H9 (cell line): ENCODE data around the gene PDCD11. TPM values are rescaled to one million over a fixed set of nuclear protein-coding genes. Genes with fewer than 3 reads are reported as not detected.
A peak's percentile ranks its signal among the peaks of the same experiment; 100 is the strongest.

Experiments used
- DNase-seq: peaks from one replicate; pipeline ENCODE4 v3.0.0-alpha.2; 2017
- H2AFZ ChIP-seq: one replicate; pipeline ENCODE4 v1.6.1; 2013; ENCODE audit warnings: mild to moderate bottlenecking, low read length, control low read depth, moderate library complexity
- H2AK5ac ChIP-seq: 2 replicates; pipeline ENCODE4 v1.6.1; 2013; ENCODE audit warnings: low read length, control low read depth, mixed read lengths; ENCODE audit not compliant: insufficient read length
- H2BK120ac ChIP-seq: one replicate; pipeline ENCODE4 v1.6.1; 2013; ENCODE audit warnings: low read depth, mild to moderate bottlenecking, low read length, control low read depth, inconsistent platforms; ENCODE audit not compliant: poor library complexity, severe bottlenecking
- H2BK12ac ChIP-seq: 2 replicates; pipeline ENCODE4 v1.6.1; 2013; ENCODE audit warnings: low read length, control low read depth, mixed read lengths, low read depth; ENCODE audit not compliant: insufficient read length
- H2BK15ac ChIP-seq: 2 replicates; pipeline ENCODE4 v1.6.1; 2013; ENCODE audit warnings: low read depth, low read length, control low read depth
- H2BK20ac ChIP-seq: one replicate; pipeline ENCODE4 v1.6.1; 2013; ENCODE audit warnings: low read depth, mild to moderate bottlenecking, low read length, control low read depth, inconsistent platforms; ENCODE audit not compliant: poor library complexity, severe bottlenecking
- H2BK5ac ChIP-seq: 2 replicates; pipeline ENCODE4 v1.6.1; 2013; ENCODE audit warnings: low read length, control low read depth, mixed read lengths; ENCODE audit not compliant: insufficient read length
- H3K14ac ChIP-seq: 2 replicates; pipeline ENCODE4 v1.6.1; 2013; ENCODE audit warnings: low read length, control low read depth; ENCODE audit not compliant: insufficient read depth
- H3K18ac ChIP-seq: 2 replicates; pipeline ENCODE4 v1.6.1; 2013; ENCODE audit warnings: low read depth, mild to moderate bottlenecking, mixed read lengths, low read length, control low read depth; ENCODE audit not compliant: insufficient read length
- H3K23ac ChIP-seq: 2 replicates; pipeline ENCODE4 v1.6.1; 2013; ENCODE audit warnings: low read length, control low read depth, mixed read lengths, low read depth; ENCODE audit not compliant: insufficient read length
- H3K23me2 ChIP-seq: 2 replicates; pipeline ENCODE4 v1.6.1; 2013; ENCODE audit warnings: low read depth, mild to moderate bottlenecking, mixed read lengths, low read length, control low read depth; ENCODE audit not compliant: insufficient read length, poor library complexity, severe bottlenecking
- H3K27ac ChIP-seq: 2 replicates; pipeline ENCODE4 v1.5.1; 2013; ENCODE audit warnings: low read length, control low read depth, mixed read lengths, low read depth; ENCODE audit not compliant: insufficient read length
- H3K27me3 ChIP-seq: 2 replicates; pipeline ENCODE4 v1.6.1; 2013; ENCODE audit warnings: low read length, control low read depth, inconsistent platforms; ENCODE audit not compliant: insufficient read depth
- H3K4ac ChIP-seq: 2 replicates; pipeline ENCODE4 v1.6.1; 2013; ENCODE audit warnings: low read depth, mild to moderate bottlenecking, control low read depth, inconsistent platforms, low read length, moderate library complexity
- H3K4me1 ChIP-seq: 2 replicates; pipeline ENCODE4 v1.6.1; 2013; ENCODE audit warnings: low read length, control low read depth, inconsistent platforms; ENCODE audit not compliant: insufficient read depth
- H3K4me2 ChIP-seq: 2 replicates; pipeline ENCODE4 v1.6.1; 2013; ENCODE audit warnings: low read length, control low read depth, mixed read lengths; ENCODE audit not compliant: insufficient read length, insufficient read depth
- H3K56ac ChIP-seq: 2 replicates; pipeline ENCODE4 v1.6.1; 2013; ENCODE audit warnings: low read depth, mild to moderate bottlenecking, mixed read lengths, low read length, control low read depth; ENCODE audit not compliant: insufficient read length
- H3K79me1 ChIP-seq: 2 replicates; pipeline ENCODE4 v1.6.1; 2013; ENCODE audit warnings: low read depth, mild to moderate bottlenecking, moderate library complexity, low read length, control low read depth, inconsistent platforms; ENCODE audit not compliant: insufficient read depth, poor library complexity, severe bottlenecking
- H3K79me2 ChIP-seq: 2 replicates; pipeline ENCODE4 v1.6.1; 2013; ENCODE audit warnings: low read length, control low read depth, inconsistent platforms; ENCODE audit not compliant: insufficient read depth
- H3K9ac ChIP-seq: 2 replicates; pipeline ENCODE4 v1.6.1; 2013; ENCODE audit warnings: low read length, control low read depth, mixed read lengths; ENCODE audit not compliant: insufficient read length; ENCODE audit errors: extremely low read depth
- H3K9me3 ChIP-seq: one replicate; pipeline ENCODE4 v1.6.1; 2013; ENCODE audit warnings: low read depth, low read length, inconsistent platforms; ENCODE audit not compliant: control insufficient read depth
- H3T11ph ChIP-seq: one replicate; pipeline ENCODE4 v1.6.1; 2013; ENCODE audit warnings: mild to moderate bottlenecking, low read length, control low read depth, inconsistent platforms
- H4K20me1 ChIP-seq: one replicate; pipeline ENCODE4 v1.6.1; 2013; ENCODE audit not compliant: control insufficient read depth, insufficient read length, insufficient read depth
- H4K5ac ChIP-seq: 2 replicates; pipeline ENCODE4 v1.6.1; 2013; ENCODE audit warnings: low read depth, mild to moderate bottlenecking, mixed read lengths, low read length, control low read depth; ENCODE audit not compliant: insufficient read length
- H4K8ac ChIP-seq: replicated peaks from 2 replicates; pipeline ENCODE4 v1.6.1; 2013; ENCODE audit warnings: low read length, control low read depth, mixed read lengths, low read depth; ENCODE audit not compliant: insufficient read length
- H4K91ac ChIP-seq: 2 replicates; pipeline ENCODE4 v1.6.1; 2013; ENCODE audit warnings: low read depth, mild to moderate bottlenecking, moderate library complexity, mixed read lengths, low read length, control low read depth; ENCODE audit not compliant: insufficient read length
- H3K27ac Mint-ChIP-seq, 3 experiments: 2 replicates in 2 of 3; 3 replicates in 1 of 3; pipeline ENCODE4 v1.8.0; 2020 to 2021; ENCODE audit warnings: mixed read lengths in 3 of 3, mild to moderate bottlenecking in 1 of 3, moderate library complexity in 1 of 3
- H3K27me3 Mint-ChIP-seq: 2 replicates; pipeline ENCODE4 v1.8.0; 2021; ENCODE audit warnings: low read depth, mild to moderate bottlenecking, moderate library complexity, mixed read lengths
- H3K36me3 Mint-ChIP-seq, 3 experiments: 2 replicates in 2 of 3; 3 replicates in 1 of 3; pipeline ENCODE4 v1.8.0; 2020 to 2021; ENCODE audit warnings: low read depth in 3 of 3, mixed read lengths in 3 of 3; ENCODE audit not compliant: insufficient read depth in 1 of 3
- H3K4me1 Mint-ChIP-seq, 2 experiments: 2 replicates each; pipeline ENCODE4 v1.8.0; 2020; ENCODE audit warnings: mixed read lengths in 2 of 2
- H3K4me3 Mint-ChIP-seq, 2 experiments: 2 replicates in 1 of 2; 3 replicates in 1 of 2; pipeline ENCODE4 v1.8.0; 2020 to 2021; ENCODE audit warnings: mild to moderate bottlenecking in 2 of 2, mixed read lengths in 2 of 2, moderate library complexity in 1 of 2
- H3K9me3 Mint-ChIP-seq, 2 experiments: 2 replicates in 1 of 2; 3 replicates in 1 of 2; pipeline ENCODE4 v1.8.0; 2020; ENCODE audit warnings: mild to moderate bottlenecking in 2 of 2, mixed read lengths in 2 of 2, moderate library complexity in 1 of 2
- CTCF ChIP-seq: fragments of 200-600 bp; sonication (generic); conservative IDR thresholded peaks from 3 replicates; pipeline ENCODE4 v1.8.0; 2021; ENCODE audit warnings: antibody characterized with exemption, mild to moderate bottlenecking
- WGBS: extraction: QIAGEN DNeasy Blood & Tissue Kit; methylation state at CpG from one replicate; pipeline ENCODE4 v1.1.7; 2013; ENCODE audit warnings: missing lambda C conversion rate, low lambda C conversion rate, mixed read lengths; ENCODE audit not compliant: insufficient read length; ENCODE audit errors: extremely low coverage; 5-methylcytosine and 5-hydroxymethylcytosine counted together
- total RNA-seq: library from RNA; stranded (reverse); gene quantifications from 2 replicates; pipeline ENCODE4 v1.2.1, GENCODE V29; 2021

The PDCD11 gene
- total RNA-seq, 1 experiment from 2014 or later, result 99.5 TPM

- H3K27ac ChIP-seq, result no peak within 1 kb of the TSS
- no peaks in the 10 kb centered on the region for H3K27me3 Mint-ChIP-seq
- H2BK120ac ChIP-seq, result no peak within 1 kb of the TSS
- H3K79me2 ChIP-seq, result no peaks in the 10 kb centered on the region
- H3K27ac Mint-ChIP-seq, result peak within 1 kb of the TSS in 2 of 3 experiments; percentile 77 to 81; a peak in 3 of 7 replicates
- no peak within 1 kb of the TSS for H2BK5ac ChIP-seq
- H3K4me1 Mint-ChIP-seq, result peaks cover 2 to 10% of the 10 kb centered on the region in 2 experiments; a peak in 2 of 4 replicates
- no peak within 1 kb of the TSS for H4K5ac ChIP-seq
- peaks cover 0 to 2% (median 0%) of the 10 kb centered on the region in 3 experiments; a peak in 1 of 7 replicates for H3K36me3 Mint-ChIP-seq
- no peaks in the 10 kb centered on the region for H3K27me3 ChIP-seq
- H2BK20ac ChIP-seq, result no peak within 1 kb of the TSS
- H3K23me2 ChIP-seq, result peaks cover 3% of the 10 kb centered on the region
- no peaks in the 10 kb centered on the region for H3K79me1 ChIP-seq
- H3K4me2 ChIP-seq, result peak within 1 kb of the TSS; percentile 53
- no peaks in the 10 kb centered on the region for H3K4me1 ChIP-seq
- H3T11ph ChIP-seq, result no peak within 1 kb of the TSS
- H3K4ac ChIP-seq, result no peak within 1 kb of the TSS
- H3K9ac ChIP-seq, result peak within 1 kb of the TSS; percentile 31
- DNase-seq, result peak; percentile 95
- H4K8ac ChIP-seq, result no peak within 1 kb of the TSS
- H2BK15ac ChIP-seq, result no peak within 1 kb of the TSS
- no peak within 1 kb of the TSS for H2AFZ ChIP-seq
- H3K23ac ChIP-seq, result no peak within 1 kb of the TSS
- no peak within 1 kb of the TSS for H4K91ac ChIP-seq
- H3K18ac ChIP-seq, result no peak within 1 kb of the TSS
- H3K56ac ChIP-seq, result no peak within 1 kb of the TSS
- H3K4me3 Mint-ChIP-seq, result peak within 1 kb of the TSS; percentile 81 to 92
- no peaks in the 10 kb centered on the region for H3K9me3 Mint-ChIP-seq
- no peak within 1 kb of the TSS for H3K14ac ChIP-seq
- WGBS, result no CpG with 5 or more reads among the region's 81 CpGs
- TF ChIP-seq CTCF, result no peak
- H2BK12ac ChIP-seq, result no peak within 1 kb of the TSS
- no peak within 1 kb of the TSS for H2AK5ac ChIP-seq
- H4K20me1 ChIP-seq, result no peaks in the 10 kb centered on the region
- H3K9me3 ChIP-seq, result no peaks in the 10 kb centered on the region
These were observed 28.5 kb upstream of the PDCD11 start, which contains the start of gene TAF5 for GRCh38 chr10:103367782-103368518. Gene TAF5 (plus strand): TSS chr10:103367976. CDS start chr10:103367990, 14 bp downstream.
